Hippocampal formation (tissue), 2 donors: ENCODE results near the gene TNIK.

Source experiments
- DNase-seq, 2 donors: peaks; one replicate each; lab custom pipeline; 2025; lab: John Stamatoyannopoulos, UW

The TNIK gene

GRCh38 chr3:171163101-171164066 lies 296.8 kb downstream of the TNIK start:
- no peak for DNase-seq

DNA sequence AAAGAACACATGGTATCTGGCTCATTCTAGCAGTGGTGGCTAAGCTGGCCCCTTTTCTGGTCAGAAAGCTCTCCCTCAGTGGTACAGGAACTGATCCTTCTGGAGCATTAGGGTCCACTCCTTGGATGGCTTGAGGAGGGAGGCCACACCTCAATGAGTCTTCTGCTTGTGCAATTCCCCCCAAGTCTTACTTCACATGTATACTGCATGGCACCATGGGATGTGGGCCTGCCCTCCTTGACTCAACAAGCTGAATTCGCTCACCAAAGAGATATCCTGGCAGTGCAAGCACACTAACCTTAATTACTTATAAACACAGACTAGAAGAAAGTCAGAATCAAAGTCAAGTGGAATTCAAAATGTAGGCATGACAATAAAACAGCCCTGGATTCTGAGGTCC lies 299.9 kb downstream of the TNIK start:
- no peak for DNase-seq

DNA sequence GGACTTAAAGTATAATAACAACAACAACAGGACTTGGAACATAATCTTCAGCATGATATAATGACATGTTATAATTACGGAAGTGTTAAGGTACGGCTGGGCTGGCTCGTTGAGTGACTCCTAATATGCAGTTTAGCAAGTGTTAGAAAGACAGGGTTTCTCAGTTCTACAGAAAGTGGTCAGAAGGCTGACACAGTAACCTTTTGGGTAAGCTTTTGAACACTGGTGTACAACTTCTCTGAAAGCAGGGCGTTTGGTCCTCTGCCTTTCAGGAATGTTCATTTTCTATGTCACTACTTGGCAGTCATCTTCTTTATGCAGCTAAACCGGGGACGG lies 300.4 kb downstream of the TNIK start:
- DNase-seq = no peak

- DNase-seq = peak; percentile 54 to 88
These were observed 301.0 kb downstream of the TNIK start for GRCh38 chr3:171159024-171159821.

- DNase-seq = no peak
These were observed 302.2 kb downstream of the TNIK start for GRCh38 chr3:171157980-171158379.

- peak; percentile 60 to 68 for DNase-seq
These were observed 302.9 kb downstream of the TNIK start for GRCh38 chr3:171157286-171157685.

DNA sequence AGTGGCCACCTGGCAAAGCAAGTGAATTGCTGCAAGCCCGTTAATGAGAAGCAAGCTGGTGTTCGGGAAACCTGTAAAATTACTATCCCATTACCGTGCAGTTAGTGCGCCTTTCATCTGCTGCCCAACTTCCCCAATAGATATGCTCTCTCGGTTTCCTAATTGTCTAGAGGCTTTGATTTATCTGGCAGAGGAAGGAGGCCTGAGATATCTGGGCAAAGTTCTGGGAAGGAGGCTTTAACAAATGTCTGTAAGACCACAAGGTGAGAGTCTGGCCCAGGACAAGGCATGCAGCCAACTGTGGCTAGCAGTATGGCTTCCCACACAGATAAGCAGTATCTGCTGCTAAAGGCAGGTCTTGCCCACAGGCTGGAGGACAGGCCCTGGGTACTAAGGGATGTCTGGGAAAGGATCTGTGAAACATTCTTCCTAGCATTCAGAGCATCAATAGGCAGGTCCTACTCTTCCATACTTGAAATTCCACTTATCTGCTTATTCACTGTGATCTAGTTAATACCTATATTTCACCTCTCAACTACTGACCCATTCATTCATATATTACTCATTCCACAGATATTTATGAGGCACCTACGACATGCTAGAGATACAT lies 303.7 kb downstream of the TNIK start:
- DNase-seq = no peak

GRCh38 chr3:171155122-171155700 lies 305.0 kb downstream of the TNIK start:
- DNase-seq = no peak

DNA sequence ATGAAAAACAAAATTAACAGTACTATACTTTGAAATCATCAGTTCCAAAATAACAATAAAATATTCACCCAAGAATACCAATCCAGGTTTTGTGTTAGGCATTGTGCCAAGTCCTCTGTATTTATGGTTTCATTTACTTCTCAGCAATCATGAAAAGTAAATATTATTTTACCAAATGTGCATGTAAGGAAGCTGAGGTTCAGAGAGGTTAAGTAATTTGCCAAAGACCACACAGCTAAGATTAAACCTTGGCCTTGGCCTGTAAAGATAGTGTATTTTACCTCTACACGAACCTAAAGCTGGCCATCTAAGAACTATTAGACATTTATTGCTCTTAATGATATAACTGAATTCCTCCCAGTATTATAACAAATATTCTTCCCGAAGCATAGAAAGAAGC lies 309.3 kb downstream of the TNIK start:
- no peak for DNase-seq

- no peak for DNase-seq
These were observed 310.6 kb downstream of the TNIK start for GRCh38 chr3:171149526-171150116.

- no peak for DNase-seq
These were observed 314.4 kb downstream of the TNIK start for GRCh38 chr3:171145798-171146197.

- DNase-seq = no peak
These were observed 317.2 kb downstream of the TNIK start for GRCh38 chr3:171142985-171143384.

- DNase-seq = no peak
These were observed 320.0 kb downstream of the TNIK start for GRCh38 chr3:171140246-171140645.

DNA sequence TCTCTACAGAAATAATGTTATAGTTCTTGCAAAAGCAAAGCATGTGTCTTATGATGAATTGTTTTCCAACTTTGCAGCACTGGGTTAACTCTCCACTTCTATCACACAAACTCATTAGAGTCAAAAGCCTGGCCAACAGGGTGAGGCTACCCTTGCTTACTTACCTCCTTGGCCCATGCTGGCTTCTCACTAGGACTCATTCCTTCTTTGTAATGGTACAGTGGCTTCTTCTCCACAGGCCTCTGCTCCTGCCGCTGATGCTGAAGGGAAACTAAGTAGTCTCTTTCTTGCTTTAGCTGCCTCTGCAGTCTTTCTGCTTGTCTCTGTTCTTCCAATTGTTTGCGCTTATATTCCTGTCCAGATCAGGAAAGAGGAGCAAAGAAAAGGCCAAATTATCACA lies 322.2 kb downstream of the TNIK start:
- no peak for DNase-seq

- no peak for DNase-seq
These were observed 324.7 kb downstream of the TNIK start for GRCh38 chr3:171135549-171135948.

DNA sequence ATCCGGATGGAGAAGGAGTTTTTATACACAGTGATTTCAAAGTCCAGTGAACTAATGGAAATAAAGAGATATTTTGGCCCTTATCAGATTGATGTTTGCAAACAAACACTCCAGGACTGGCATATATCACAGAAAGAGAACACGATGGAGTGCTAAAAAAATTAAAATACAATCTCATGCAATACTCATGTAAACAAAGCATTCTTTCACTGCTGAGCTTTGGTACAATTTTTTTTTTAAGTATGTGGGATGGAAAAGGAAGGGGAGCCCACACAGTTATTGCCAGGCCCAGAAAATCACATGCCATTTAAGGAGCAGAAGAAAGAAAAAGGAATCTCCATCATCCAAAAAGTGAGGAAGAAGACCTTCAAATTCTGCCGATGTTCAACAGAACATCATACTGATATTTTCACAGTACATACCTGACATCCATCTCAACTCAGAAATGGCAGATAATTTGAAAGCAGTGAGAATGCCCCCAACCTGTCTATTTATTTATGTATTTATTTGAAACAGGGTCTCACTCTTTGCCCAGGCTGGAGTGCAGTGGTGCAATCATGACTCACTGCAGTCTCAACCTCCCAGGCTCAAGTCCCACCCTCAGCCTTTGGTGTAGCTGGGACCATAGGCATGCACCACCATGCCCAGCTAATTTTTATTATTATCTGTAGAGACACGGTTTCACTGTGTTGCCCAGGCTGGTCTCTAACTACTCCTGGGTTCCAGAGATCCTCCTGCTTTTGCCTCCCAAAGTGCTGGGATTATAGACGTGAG lies 326.2 kb downstream of the TNIK start:
- DNase-seq = no peak

DNA sequence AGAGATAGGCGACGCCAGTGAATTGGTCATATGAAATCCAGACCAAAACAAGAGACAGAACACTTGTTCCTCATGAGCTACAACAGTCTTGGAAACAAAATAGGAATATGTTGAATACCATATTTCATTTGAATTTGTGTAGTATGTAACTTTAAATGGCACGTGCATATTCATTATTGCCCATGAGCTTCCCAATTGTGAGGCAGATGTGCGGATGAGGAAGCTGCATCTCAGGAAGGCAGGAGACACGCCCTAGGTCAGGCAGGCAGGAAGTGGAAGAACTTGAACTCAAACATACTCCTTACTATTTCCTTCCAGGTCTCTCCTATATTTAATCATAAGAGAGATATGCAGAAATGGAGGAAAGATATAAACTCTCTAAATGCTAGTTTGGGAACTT lies 326.9 kb downstream of the TNIK start:
- no peak for DNase-seq

- no peak for DNase-seq
These were observed 327.3 kb downstream of the TNIK start for GRCh38 chr3:171132873-171133272.

DNA sequence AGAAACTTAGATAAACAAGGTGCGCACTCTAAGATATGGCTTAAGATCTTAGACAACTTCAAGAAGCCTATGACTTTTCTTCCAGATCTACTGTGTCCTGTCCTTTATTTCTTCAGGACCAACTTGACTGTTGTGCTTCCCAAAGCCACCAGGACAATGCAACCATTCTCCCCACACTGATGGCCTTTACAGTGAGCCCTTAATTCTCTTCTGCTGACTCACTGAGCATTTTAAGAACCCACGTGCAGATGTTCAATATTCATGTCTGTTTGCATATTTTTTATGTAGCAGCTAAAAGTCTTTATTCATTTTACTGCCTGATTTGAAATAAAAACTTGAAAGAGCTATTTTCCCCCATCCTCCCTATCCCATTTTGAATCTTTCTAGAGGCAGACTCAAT lies 330.4 kb downstream of the TNIK start:
- no peak for DNase-seq

- no peak for DNase-seq
These were observed 332.6 kb downstream of the TNIK start for GRCh38 chr3:171127611-171128010.
